Brain microvascular endothelial cell (primary cell): ENCODE measurements around the gene SLC10A7.

Experiments used
- DNase-seq: peaks from one replicate; pipeline ENCODE4 v3.0.0-alpha.2; 2020
- H3K27ac ChIP-seq: fragments of 250-450 bp; sonication (Bioruptor Pico); 2 replicates; pipeline ENCODE4 v1.5.1; 2020; ENCODE audit warnings: mild to moderate bottlenecking, moderate library complexity
- H3K27me3 ChIP-seq: fragments of 250-450 bp; sonication (Bioruptor Pico); replicated peaks from 2 replicates; pipeline ENCODE4 v1.5.1; 2020; ENCODE audit warnings: mild to moderate bottlenecking
- H3K36me3 ChIP-seq: fragments of 250-450 bp; sonication (Bioruptor Pico); replicated peaks from 2 replicates; pipeline ENCODE4 v1.5.1; 2020; ENCODE audit warnings: mild to moderate bottlenecking
- H3K4me3 ChIP-seq: 2 replicates; pipeline ENCODE4 v1.5.1; 2011; ENCODE audit warnings: low read depth, mild to moderate bottlenecking, control low read depth, low read length, moderate library complexity
- in situ Hi-C: cut with HindIII; loops from 2 replicates; pipeline ENCODE4 v1.10.0; 2017; ENCODE audit warnings: low sequenced_read_pairs, low pct_ligation_motif_present
- TF ChIP-seq, protein P1 (sequence below): IDR thresholded peaks from 2 replicates; pipeline ENCODE4 v1.5.1; 2011; ENCODE audit warnings: low read depth, mild to moderate bottlenecking, moderate library complexity, low read length, control low read depth, inconsistent platforms; ENCODE audit errors: missing control alignments

Gene SLC10A7

DNA sequence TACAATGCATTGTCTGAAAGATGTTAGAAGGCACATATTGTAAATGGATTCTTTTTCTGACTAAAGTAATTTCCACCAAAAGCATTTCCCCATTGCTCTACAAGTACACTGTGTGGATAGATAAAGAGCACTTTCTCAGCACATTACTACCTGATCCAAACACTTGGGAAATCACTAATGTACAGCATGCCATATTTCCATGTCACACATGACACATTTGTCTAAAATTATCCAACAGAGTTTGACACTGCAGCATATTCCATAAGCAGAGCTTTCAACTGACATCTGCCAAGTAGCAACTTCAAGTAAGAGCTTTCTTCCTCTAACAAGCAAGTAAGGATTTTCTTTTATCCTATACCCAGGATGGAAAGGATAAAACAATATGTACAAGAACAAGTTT lies 257.9 kb downstream of the SLC10A7 start:
- in situ Hi-C loops: no loop called here
- no peak overlapping the region for H3K27ac ChIP-seq
- no peaks in the 10 kb centered on the region for H3K36me3 ChIP-seq
- no peaks in the 10 kb centered on the region for H3K27me3 ChIP-seq
- TF ChIP-seq, protein P1, sequence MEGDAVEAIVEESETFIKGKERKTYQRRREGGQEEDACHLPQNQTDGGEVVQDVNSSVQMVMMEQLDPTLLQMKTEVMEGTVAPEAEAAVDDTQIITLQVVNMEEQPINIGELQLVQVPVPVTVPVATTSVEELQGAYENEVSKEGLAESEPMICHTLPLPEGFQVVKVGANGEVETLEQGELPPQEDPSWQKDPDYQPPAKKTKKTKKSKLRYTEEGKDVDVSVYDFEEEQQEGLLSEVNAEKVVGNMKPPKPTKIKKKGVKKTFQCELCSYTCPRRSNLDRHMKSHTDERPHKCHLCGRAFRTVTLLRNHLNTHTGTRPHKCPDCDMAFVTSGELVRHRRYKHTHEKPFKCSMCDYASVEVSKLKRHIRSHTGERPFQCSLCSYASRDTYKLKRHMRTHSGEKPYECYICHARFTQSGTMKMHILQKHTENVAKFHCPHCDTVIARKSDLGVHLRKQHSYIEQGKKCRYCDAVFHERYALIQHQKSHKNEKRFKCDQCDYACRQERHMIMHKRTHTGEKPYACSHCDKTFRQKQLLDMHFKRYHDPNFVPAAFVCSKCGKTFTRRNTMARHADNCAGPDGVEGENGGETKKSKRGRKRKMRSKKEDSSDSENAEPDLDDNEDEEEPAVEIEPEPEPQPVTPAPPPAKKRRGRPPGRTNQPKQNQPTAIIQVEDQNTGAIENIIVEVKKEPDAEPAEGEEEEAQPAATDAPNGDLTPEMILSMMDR: no peak
- no peak overlapping the region for H3K4me3 ChIP-seq
- no peak for DNase-seq

DNA sequence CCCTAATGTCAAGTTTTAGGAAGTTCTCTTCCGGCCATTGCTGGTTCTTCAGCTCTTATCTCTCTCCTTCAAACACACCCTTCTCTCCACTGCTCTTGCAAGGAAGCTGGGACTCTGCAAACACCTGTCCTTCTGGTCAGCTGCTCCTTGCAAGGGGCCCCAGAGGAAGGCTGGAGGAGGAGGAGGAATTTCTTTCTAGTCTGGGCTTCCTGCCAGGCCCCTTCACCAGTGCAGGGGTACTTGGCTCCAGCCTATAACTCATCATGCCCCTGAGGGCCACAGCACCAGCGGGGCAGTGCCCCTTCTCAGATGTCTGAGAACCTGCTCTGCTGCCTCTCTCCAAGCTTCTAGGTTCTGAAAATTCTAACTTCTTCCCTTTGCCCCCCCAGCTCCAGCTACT lies 260.7 kb downstream of the SLC10A7 start:
- no peak overlapping the region for H3K4me3 ChIP-seq
- in situ Hi-C loops: no loop called here
- no peaks in the 10 kb centered on the region for H3K27me3 ChIP-seq
- no peak overlapping the region for H3K27ac ChIP-seq
- TF ChIP-seq, protein P1: no peak
- H3K36me3 ChIP-seq: no peaks in the 10 kb centered on the region
- no peak for DNase-seq

DNA sequence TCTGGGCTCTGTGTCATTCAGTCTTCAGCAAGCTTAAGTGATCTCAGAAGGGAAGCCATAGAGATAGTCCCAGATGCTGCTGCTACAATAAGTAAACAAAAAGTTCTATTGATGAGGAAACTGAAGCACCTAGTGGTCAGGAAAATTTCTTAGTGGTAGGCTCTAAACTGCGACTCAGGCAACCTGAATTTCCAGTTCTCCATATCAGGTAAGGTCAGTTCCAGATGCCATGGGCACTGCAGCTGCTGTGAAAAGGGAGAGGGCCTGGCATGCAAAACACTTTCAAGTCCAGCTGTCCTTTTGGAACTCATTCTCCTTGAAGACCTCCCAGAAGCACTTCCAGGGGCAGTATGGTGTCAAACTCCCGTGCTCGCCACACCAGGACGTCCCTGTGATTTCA lies 261.2 kb downstream of the SLC10A7 start:
- no peaks in the 10 kb centered on the region for H3K36me3 ChIP-seq
- in situ Hi-C loops: no loop called here
- no peak overlapping the region for H3K27ac ChIP-seq
- TF ChIP-seq, protein P1: no peak
- no peak for DNase-seq
- H3K4me3 ChIP-seq: no peak overlapping the region
- no peaks in the 10 kb centered on the region for H3K27me3 ChIP-seq

DNA sequence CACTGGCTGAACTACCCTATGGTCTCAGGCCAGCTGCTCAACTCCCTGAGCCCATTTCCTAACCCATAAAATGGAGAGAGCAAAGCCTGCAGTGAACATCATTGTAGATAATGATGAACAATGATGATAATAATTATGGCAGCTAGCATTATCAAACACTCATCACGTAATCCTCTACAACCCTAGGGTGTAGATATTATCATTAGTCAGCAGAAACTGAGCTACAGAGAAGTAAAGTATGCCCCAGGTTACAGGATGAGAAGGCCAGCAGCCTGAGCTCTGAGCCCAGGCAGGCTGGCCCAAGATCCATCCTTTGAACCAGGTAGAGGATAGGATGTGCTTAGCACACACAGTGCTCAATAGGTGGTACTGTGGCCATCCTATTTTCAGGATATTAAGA lies 264.2 kb downstream of the SLC10A7 start:
- in situ Hi-C loops: no loop called here
- Histone ChIP-seq H3K27me3 (no peaks in the 10 kb centered on the region), H3K36me3 (no peaks in the 10 kb centered on the region), H3K4me3 (no peak overlapping the region), H3K27ac (no peak overlapping the region)
- DNase-seq: no peak
- TF ChIP-seq, protein P1: no peak

DNA sequence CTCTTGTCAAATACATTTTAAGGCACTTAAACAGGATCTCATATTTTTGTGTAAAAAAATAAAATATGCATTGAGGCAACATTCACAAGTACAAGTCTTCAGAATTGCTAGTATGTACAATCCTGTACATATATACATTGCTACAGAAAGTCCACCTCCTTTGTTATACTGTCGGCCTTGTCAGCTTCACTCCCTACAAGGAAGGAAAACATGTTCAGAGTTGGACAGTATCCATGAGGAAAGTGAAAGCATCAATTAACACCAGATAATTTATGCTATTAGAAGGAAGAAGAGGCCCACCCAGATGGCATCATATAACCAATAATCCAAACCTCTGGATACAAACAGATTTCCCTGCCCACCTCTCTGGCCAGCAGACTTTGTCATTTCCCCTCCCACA lies 265.4 kb downstream of the SLC10A7 start:
- TF ChIP-seq, protein P1: no peak
- in situ Hi-C loops: no loop called here
- DNase-seq: no peak
- H3K36me3 ChIP-seq: no peaks in the 10 kb centered on the region
- peak overlapping the region; percentile 55 for H3K27ac ChIP-seq
- no peaks in the 10 kb centered on the region for H3K27me3 ChIP-seq
- H3K4me3 ChIP-seq: no peak overlapping the region

DNA sequence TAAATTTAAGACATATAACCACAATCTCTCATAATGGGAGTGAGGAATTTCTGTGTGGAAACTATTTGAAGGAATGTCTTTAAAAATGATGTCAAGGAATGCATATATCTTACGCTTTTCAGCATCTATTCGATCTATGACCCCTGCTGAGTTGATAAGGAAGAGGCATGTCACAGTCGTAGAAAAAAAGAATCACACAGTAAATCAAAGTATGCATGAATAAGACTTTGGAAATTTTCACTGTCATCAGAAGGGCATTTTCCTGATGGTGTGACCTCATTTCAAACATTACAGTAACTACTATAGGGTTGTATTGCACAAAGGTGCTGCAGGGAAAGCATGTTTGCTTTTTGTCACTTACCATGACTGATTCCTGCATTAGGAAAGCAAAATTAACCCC lies 265.9 kb downstream of the SLC10A7 start:
- H3K27ac ChIP-seq: peak overlapping the region; percentile 57
- in situ Hi-C loops: no loop called here
- H3K27me3 ChIP-seq: no peaks in the 10 kb centered on the region
- H3K36me3 ChIP-seq: no peaks in the 10 kb centered on the region
- no peak overlapping the region for H3K4me3 ChIP-seq
- TF ChIP-seq, protein P1: no peak
- DNase-seq: peak; percentile 87
